WERI-Rb-1 (cell line): ENCODE measurements around the gene TTLL5.

Experiments used
- DNase-seq: peaks from one replicate; pipeline ENCODE4 v3.0.0-alpha.2; 2020
- H3K27ac ChIP-seq: fragments of 250-450 bp; sonication (Bioruptor Pico); 2 replicates; pipeline ENCODE4 v1.5.1; 2020; ENCODE audit warnings: mild to moderate bottlenecking, moderate library complexity
- H3K27me3 ChIP-seq: fragments of 250-450 bp; sonication (Bioruptor Pico); 2 replicates; pipeline ENCODE4 v1.5.1; 2021; ENCODE audit warnings: mild to moderate bottlenecking, low read depth, moderate library complexity; ENCODE audit not compliant: insufficient read depth, severe bottlenecking
- H3K36me3 ChIP-seq: fragments of 250-450 bp; sonication (Bioruptor Pico); 2 replicates; pipeline ENCODE4 v1.5.1; 2020; ENCODE audit warnings: mild to moderate bottlenecking, moderate library complexity
- H3K4me3 ChIP-seq: 2 replicates; pipeline ENCODE4 v1.5.1; 2011; ENCODE audit warnings: low read depth, mild to moderate bottlenecking, control low read depth, low read length
- H3K9me3 ChIP-seq: fragments of 250-450 bp; sonication (Bioruptor Pico); 2 replicates; pipeline ENCODE4 v1.5.1; 2021; ENCODE audit warnings: mild to moderate bottlenecking, moderate library complexity; ENCODE audit not compliant: severe bottlenecking
- TF ChIP-seq, protein P1 (sequence below): IDR thresholded peaks from 2 replicates; pipeline ENCODE4 v1.5.1; 2011; ENCODE audit warnings: low read depth, mild to moderate bottlenecking, control low read depth, inconsistent platforms, low read length

The TTLL5 gene

DNA sequence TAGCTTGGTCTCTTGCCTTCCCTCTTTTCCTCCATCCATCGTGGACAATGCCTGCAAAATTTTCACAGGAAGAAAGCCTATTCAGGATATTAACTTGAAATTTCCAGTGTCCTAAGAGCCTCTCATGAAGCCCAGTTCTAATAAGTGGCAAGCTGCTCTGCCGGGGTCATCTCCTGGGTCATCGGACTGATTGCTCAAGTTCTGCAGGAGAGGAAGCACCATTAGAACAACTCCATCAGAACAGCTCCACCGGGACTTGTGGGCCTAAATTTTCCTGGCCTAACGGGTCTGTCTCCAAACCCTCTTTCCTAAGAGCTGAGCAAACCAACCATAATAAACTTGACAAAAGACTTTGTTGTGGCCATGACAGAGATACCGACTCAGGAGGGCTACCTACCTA lies 14.3 kb upstream of the TTLL5 start:
- TF ChIP-seq, protein P1, sequence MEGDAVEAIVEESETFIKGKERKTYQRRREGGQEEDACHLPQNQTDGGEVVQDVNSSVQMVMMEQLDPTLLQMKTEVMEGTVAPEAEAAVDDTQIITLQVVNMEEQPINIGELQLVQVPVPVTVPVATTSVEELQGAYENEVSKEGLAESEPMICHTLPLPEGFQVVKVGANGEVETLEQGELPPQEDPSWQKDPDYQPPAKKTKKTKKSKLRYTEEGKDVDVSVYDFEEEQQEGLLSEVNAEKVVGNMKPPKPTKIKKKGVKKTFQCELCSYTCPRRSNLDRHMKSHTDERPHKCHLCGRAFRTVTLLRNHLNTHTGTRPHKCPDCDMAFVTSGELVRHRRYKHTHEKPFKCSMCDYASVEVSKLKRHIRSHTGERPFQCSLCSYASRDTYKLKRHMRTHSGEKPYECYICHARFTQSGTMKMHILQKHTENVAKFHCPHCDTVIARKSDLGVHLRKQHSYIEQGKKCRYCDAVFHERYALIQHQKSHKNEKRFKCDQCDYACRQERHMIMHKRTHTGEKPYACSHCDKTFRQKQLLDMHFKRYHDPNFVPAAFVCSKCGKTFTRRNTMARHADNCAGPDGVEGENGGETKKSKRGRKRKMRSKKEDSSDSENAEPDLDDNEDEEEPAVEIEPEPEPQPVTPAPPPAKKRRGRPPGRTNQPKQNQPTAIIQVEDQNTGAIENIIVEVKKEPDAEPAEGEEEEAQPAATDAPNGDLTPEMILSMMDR: no peak
- no peaks in the 10 kb centered on the region for H3K27me3 ChIP-seq
- no peaks in the 10 kb centered on the region for H3K9me3 ChIP-seq
- DNase-seq: no peak
- H3K4me3 ChIP-seq: no peak overlapping the region
- no peak overlapping the region for H3K27ac ChIP-seq
- peaks cover 29% of the 10 kb centered on the region for H3K36me3 ChIP-seq

GRCh38 chr14:75647640-75648039 lies 13.4 kb upstream of the TTLL5 start:
- H3K27me3 ChIP-seq: no peaks in the 10 kb centered on the region
- no peaks in the 10 kb centered on the region for H3K9me3 ChIP-seq
- peaks cover 35% of the 10 kb centered on the region for H3K36me3 ChIP-seq
- no peak overlapping the region for H3K4me3 ChIP-seq
- no peak overlapping the region for H3K27ac ChIP-seq
- TF ChIP-seq, protein P1: no peak
- no peak for DNase-seq

- TF ChIP-seq, protein P1: no peak
- H3K4me3 ChIP-seq: no peak overlapping the region
- peaks cover 40% of the 10 kb centered on the region for H3K36me3 ChIP-seq
- no peaks in the 10 kb centered on the region for H3K9me3 ChIP-seq
- H3K27ac ChIP-seq: no peak overlapping the region
- DNase-seq: no peak
- H3K27me3 ChIP-seq: no peaks in the 10 kb centered on the region
Observed at GRCh38 chr14:75648066-75648838, 12.8 kb upstream of the TTLL5 start.

GRCh38 chr14:75649337-75649736 lies 11.7 kb upstream of the TTLL5 start:
- Histone ChIP-seq H3K27ac (no peak overlapping the region), H3K36me3 (peaks cover 49% of the 10 kb centered on the region)
- TF ChIP-seq, protein P1: no peak

DNA sequence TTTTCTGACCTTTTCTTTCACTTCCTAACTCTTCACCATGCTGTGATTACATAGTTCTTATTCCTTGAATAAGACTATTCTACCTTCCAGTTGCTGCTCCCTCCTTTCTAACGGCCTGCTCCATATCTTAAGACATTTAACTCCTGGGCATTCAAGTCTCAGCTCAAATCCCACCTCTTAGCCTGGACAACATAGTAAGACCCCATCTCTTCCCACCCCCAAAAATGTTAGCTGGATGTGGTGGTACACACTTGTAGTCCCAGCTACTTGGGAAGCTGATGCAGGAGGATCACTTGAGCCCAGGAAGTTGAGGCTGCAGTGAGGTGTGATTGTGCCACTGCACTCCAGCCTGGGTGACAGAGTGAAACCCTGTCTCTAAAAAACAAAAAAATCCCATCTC lies 11.3 kb upstream of the TTLL5 start:
- DNase-seq: no peak
- Histone ChIP-seq H3K27me3 (no peaks in the 10 kb centered on the region), H3K36me3 (peaks cover 53% of the 10 kb centered on the region), H3K27ac (no peak overlapping the region), H3K4me3 (no peak overlapping the region), H3K9me3 (no peaks in the 10 kb centered on the region)
- TF ChIP-seq, protein P1: no peak

More at GRCh38 chr14:75649337-75649736, 11.7 kb upstream of the TTLL5 start:
- Histone ChIP-seq H3K4me3 (no peak overlapping the region), H3K9me3 (no peaks in the 10 kb centered on the region), H3K27me3 (no peaks in the 10 kb centered on the region)
- no peak for DNase-seq
